Measurements from ENCODE around the gene REG4.
"Not testable (repeated sequence)": the region's sequence is repeated elsewhere in the genome, so short reads cannot be mapped to it uniquely, and the experiment has no call there.

REG4 gene

GRCh38 chr1:119811387-119811786, at the start of gene REG4:
Gene REG4, minus strand, starts transcription at chr1:119811460. Its CDS starts 2,691 bp downstream, at chr1:119808769.
- DNase-seq (ENCODE audit: extremely low spot score, insufficient read length, low read depth) (no peak), FAIRE-seq (no peak)

GRCh38 chr1:119859647-119860046, 48.4 kb upstream of the REG4 start:
- no peak for FAIRE-seq
- DNase-seq (ENCODE audit: extremely low spot score, insufficient read length, low read depth), result no peak

- FAIRE-seq, result not testable (repeated sequence)
These were observed 47.4 kb upstream of the REG4 start for GRCh38 chr1:119858556-119859214.

GRCh38 chr1:119858126-119858525, 46.9 kb upstream of the REG4 start:
- FAIRE-seq, result no peak
- DNase-seq (ENCODE audit: extremely low spot score, insufficient read length, low read depth), result no peak

More at GRCh38 chr1:119858556-119859214, 47.4 kb upstream of the REG4 start:
- DNase-seq (ENCODE audit: extremely low spot score, insufficient read length, low read depth), result not testable (repeated sequence)

DNA sequence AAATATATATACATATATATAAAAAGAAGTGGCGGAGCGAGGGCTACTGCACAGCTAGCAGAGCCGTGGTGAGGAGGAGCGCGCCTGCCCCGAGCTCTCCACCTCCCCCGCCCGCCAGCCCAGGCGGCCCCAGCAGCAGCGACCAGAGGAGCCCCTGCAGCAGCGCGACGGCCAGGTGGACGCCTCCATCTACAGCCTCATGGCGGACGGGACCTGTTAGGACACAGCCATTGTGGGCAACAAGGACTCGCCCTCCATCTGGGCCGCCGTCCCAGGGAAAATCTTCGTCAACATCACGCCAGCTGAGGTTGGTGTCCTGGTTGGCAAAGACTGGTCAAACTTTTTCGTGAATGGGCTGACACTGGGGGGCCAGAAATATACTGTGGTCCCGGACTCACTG, 41.9 kb upstream of the REG4 start:
- FAIRE-seq (no peak), DNase-seq (ENCODE audit: extremely low spot score, insufficient read length, low read depth) (no peak)

- not testable (repeated sequence) for DNase-seq (ENCODE audit: extremely low spot score, insufficient read length, low read depth); FAIRE-seq
These were observed 32.9 kb upstream of the REG4 start for GRCh38 chr1:119844206-119844605.

DNA sequence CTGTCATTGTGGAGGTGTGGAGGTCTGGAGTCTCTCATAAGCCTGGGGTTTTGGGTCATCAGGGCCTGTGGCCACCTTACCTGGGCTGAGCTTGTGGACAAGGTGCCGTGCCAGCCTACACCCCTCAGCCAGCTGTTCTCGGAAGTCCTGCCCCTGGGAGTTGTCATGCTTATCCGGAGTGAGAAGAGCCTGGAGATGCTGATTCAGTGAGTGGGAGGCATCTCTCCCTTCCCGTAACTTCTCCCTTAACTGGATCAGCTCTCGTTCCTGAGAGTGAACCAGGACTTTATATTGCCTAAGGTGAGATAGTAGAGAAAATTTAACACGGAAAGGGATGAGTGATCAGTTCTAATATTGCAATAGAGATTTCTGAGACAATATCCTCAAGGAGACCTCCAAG, 30.0 kb upstream of the REG4 start:
- DNase-seq (ENCODE audit: extremely low spot score, insufficient read length, low read depth), result no peak
- no peak for FAIRE-seq

DNA sequence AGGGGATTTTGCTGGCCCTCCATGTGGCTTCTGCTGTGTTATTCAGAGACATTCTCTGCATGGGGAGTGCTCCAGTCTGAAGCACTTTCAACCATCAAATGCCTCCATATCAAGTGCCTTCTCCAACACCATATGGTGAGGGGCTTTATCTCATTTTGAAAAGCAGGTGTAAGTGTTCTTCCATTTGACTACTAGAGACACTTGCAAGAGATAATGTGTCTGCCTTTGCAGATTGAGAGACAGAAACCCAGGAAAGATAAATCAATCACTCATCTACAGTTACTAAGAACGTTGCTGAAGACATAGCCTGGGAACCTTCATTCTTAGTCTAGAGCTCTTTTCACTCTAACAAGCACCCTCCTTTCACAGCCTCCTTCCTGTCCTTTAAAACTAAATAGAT, 29.5 kb upstream of the REG4 start:
- FAIRE-seq (no peak), DNase-seq (ENCODE audit: extremely low spot score, insufficient read length, low read depth) (no peak)

DNA sequence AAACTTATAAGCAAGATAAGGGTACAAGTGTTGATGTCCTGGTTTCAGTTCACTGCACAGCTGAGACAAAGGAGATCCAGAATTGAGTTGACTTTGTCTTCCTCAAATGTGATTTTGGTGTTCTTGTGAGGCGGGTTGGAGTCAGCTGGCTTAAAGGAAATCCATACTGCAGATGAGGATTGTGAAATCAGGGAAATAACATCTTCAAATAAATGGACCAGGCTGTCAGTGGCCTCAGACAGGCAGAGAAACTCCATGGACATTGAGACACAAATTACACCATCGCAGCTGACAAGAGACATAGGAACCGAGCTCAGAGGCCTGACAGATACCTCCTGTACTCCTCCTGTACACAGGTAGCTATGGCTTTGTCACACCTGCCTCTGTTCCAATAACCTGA, 27.0 kb upstream of the REG4 start:
- DNase-seq (ENCODE audit: extremely low spot score, insufficient read length, low read depth), result no peak
- no peak for FAIRE-seq

DNA sequence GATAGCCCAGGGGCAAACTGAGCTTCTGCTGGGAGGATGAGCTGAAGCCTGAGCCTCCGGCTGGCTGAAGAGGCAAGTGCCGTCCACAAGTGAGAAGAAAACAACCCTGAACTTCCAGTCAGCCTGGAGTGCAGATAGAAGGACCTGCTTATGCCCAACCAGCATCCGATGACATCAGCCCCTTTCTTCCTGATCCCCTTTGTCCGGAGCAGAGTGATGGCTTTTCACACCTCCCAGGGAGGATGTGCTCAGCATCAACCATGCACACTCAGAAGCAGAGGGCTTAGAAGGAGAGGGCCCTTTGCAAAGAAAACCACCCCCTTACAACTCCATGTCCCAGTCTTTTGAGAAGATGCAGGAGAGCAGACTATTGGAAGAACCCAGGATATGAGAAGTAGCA, 23.7 kb upstream of the REG4 start:
- DNase-seq (ENCODE audit: extremely low spot score, insufficient read length, low read depth), result no peak
- no peak for FAIRE-seq

DNA sequence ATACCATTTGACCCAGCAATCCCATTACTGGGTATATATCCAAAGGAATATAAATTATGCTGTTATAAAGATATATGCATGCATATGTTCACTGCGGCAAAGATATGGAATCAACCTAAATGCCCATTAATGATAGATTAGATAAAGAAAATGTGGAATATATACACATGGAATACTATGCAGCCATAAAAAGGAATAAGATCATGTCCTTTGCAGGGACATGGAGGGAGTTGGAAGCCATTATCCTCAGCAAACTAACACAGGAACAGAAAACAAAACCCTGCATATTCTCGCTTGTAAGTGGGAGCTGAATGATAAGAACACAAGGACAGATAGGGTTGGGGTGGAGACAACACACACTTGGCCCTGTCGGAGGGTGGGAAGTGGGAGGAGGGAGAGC, 19.8 kb upstream of the REG4 start:
- DNase-seq (ENCODE audit: extremely low spot score, insufficient read length, low read depth) (no peak), FAIRE-seq (no peak)

DNA sequence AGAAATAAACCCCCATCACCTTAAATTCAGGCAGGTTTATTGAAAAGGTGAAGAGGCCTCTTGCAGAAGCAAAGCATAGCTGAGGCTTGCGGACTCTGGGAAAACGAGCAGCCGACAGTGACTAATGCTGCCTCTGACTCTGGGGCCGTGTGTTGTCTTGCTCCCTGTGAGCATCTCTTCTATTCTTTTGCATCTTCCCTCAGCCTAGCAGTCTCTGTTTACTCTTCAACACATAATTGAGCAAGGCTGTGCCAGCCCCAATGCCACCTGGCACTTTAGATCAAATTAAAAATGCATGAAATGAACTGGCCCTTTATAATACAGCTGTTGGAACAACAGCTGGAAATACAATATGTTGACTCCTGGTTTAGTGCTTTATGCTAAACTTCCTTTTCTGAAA, 18.4 kb upstream of the REG4 start:
- FAIRE-seq (no peak), DNase-seq (ENCODE audit: extremely low spot score, insufficient read length, low read depth) (no peak)

DNA sequence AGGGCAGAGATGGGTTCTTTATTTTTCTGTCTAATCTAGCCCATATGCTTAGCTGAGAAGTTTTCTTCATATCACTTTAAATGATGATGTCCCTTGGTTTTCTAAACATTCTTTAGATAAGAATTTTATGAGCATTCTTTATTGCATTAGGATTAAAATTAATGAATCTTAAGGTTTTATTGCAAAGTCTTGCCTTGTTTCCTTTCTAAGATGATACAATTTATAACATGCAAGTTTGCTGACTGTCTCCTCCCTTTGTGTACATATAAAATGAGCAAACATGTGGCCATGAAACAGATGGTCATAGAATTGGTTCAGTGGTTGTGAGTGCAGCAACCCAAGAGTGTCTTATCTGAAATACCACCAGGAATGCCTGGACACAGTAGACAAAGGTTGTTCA, 17.7 kb upstream of the REG4 start:
- not testable (repeated sequence) for DNase-seq (ENCODE audit: extremely low spot score, insufficient read length, low read depth); FAIRE-seq

- DNase-seq (ENCODE audit: extremely low spot score, insufficient read length, low read depth), result no peak
- FAIRE-seq, result no peak
These were observed 17.0 kb upstream of the REG4 start for GRCh38 chr1:119828266-119828665.

DNA sequence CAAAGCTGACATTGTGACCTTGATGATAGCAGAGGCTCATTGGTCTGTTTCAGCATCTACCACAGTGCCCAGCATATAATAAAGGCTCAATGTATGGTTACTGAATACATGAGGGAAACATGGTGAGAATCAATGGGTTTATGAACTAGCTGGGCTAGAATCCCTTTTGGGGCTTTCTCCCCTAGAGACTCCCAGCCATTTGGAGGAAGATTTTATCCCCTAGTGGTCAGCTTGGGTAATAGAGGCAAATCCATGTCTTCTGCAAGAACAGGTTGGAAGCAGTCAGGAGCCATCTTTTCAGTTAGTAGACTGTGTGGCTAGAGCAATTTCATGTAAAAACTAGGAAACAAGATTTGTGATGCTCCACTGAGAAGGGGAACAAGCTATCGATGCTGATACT, 15.8 kb upstream of the REG4 start:
- FAIRE-seq, result no peak
- no peak for DNase-seq (ENCODE audit: extremely low spot score, insufficient read length, low read depth)

- DNase-seq (ENCODE audit: extremely low spot score, insufficient read length, low read depth) (no peak), FAIRE-seq (no peak)
These were observed 11.1 kb upstream of the REG4 start for GRCh38 chr1:119822406-119822805.

- DNase-seq (ENCODE audit: extremely low spot score, insufficient read length, low read depth) (no peak), FAIRE-seq (no peak)
These were observed 6.9 kb upstream of the REG4 start for GRCh38 chr1:119818181-119818580.

GRCh38 chr1:119816407-119816806, 5.1 kb upstream of the REG4 start:
- no peak for DNase-seq (ENCODE audit: extremely low spot score, insufficient read length, low read depth)

GRCh38 chr1:119815928-119816327, 4.7 kb upstream of the REG4 start:
- no peak for DNase-seq (ENCODE audit: extremely low spot score, insufficient read length, low read depth)
- FAIRE-seq, result no peak

More at GRCh38 chr1:119816407-119816806, 5.1 kb upstream of the REG4 start:
- no peak for FAIRE-seq

DNA sequence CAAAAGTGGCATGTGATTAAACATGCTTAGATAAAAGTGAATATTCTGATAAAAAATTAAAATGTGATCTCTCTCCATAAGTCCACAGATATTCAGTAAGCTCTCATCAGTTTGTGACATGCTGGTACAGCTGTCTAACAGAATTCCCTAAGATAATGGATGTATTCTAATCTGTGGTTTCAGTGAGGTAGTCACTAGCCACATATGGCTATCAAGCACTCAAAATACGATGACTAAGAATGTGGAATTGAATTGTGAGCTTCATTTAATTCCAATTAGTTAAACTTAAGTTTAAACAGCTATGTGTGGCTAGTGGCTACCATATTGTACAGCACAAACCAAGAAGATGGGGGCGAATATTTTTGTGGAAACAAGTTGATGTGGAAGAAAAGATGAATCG, 4.1 kb upstream of the REG4 start:
- no peak for FAIRE-seq
- DNase-seq (ENCODE audit: extremely low spot score, insufficient read length, low read depth), result no peak

DNA sequence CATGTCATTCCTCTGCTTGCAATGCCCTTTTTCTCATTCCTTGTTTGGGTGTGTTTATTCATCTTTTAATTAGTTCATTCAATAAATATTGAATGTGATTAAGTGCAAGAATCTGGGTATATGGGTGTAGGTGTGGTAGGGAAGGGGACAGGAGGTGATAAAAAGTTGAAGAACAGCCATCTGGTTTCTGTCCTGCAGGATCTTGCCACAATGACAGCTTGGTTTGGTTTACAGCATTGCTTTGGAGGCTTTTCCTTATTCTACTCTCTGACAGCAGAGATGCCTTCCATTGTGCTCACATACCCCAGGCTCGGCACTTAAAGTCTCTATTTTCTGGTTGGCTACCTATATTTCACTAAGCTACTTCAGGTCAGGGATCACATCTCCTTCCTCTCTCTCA, 3.0 kb upstream of the REG4 start:
- DNase-seq (ENCODE audit: extremely low spot score, insufficient read length, low read depth) (no peak), FAIRE-seq (no peak)

DNA sequence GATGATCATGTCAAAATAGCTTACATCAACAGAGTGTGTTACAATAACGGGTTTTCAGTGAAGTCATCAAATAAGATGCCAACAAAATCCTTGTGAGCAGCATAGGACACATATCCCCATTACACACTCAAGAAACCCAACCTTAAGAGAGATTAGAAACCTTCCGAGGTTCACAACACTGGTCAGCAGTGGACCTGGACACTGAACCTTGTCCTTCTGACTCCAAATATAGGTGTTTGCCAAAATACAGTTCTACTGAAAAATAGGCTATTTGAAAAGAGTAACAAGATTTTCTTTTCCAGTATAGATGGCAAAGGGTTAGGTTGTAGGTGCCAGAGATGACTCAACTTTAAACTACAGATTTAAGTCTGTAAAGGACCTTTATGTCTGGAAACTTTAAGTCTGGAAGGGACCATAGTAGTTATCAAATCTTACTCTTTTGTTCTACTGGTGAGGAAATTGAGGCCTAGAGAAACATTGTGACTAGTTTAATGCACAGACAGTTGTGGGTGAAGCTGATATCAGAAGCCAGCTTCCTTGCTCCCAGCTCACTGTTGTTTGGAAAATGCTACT, 811 bp upstream of the REG4 start:
- DNase-seq (ENCODE audit: extremely low spot score, insufficient read length, low read depth) (no peak), FAIRE-seq (no peak)
